GM18870 (cell line): ENCODE data around the gene RPL38.
"Not testable (repeated sequence)": the region's sequence is repeated elsewhere in the genome, so short reads cannot be mapped to it uniquely, and the experiment has no call there.

Experiments used
- ATAC-seq: cut with Tn5 transposase; IDR thresholded peaks from one replicate; pipeline ENCODE4 v1.9.1; 2021; ENCODE audit warnings: moderate library complexity; ENCODE audit not compliant: unreplicated experiment

RPL38 gene

GRCh38 chr17:74183411-74183810, 20.1 kb upstream of the RPL38 start:
- no peak for ATAC-seq

GRCh38 chr17:74185571-74186185, 17.8 kb upstream of the RPL38 start:
- no peak for ATAC-seq

GRCh38 chr17:74186498-74186897, 17.0 kb upstream of the RPL38 start:
- no peak for ATAC-seq

- ATAC-seq = no peak
These were observed 15.7 kb upstream of the RPL38 start for GRCh38 chr17:74187761-74188160.

- ATAC-seq = not testable (repeated sequence)
These were observed 14.8 kb upstream of the RPL38 start for GRCh38 chr17:74188687-74189086.

GRCh38 chr17:74190154-74190553, 13.3 kb upstream of the RPL38 start:
- peak; percentile 73 for ATAC-seq

- no peak for ATAC-seq
These were observed 12.6 kb upstream of the RPL38 start for GRCh38 chr17:74190807-74191406.

GRCh38 chr17:74192950-74193781, 10.3 kb upstream of the RPL38 start:
- ATAC-seq = no peak

- no peak for ATAC-seq
These were observed 8.8 kb upstream of the RPL38 start for GRCh38 chr17:74194682-74195081.

- no peak for ATAC-seq
These were observed 6.7 kb upstream of the RPL38 start for GRCh38 chr17:74196541-74197317.

GRCh38 chr17:74197801-74198200, 5.7 kb upstream of the RPL38 start:
- ATAC-seq = no peak

- ATAC-seq = no peak
These were observed 4.8 kb upstream of the RPL38 start for GRCh38 chr17:74198694-74199093.

- ATAC-seq = no peak
These were observed 4.0 kb upstream of the RPL38 start for GRCh38 chr17:74199306-74200092.

- ATAC-seq = no peak
These were observed 3.4 kb upstream of the RPL38 start for GRCh38 chr17:74200112-74200511.

GRCh38 chr17:74201250-74201649, 2.2 kb upstream of the RPL38 start:
- no peak for ATAC-seq

GRCh38 chr17:74201948-74202347, 1.5 kb upstream of the RPL38 start:
- no peak for ATAC-seq

GRCh38 chr17:74202938-74203337, 540 bp upstream of the RPL38 start:
- no peak for ATAC-seq

- ATAC-seq = no peak
These were observed 996 bp downstream of the RPL38 start for GRCh38 chr17:74204474-74204873.

GRCh38 chr17:74205274-74205673, 1.8 kb downstream of the RPL38 start:
- no peak for ATAC-seq

GRCh38 chr17:74206332-74206818, 2.9 kb downstream of the RPL38 start:
- no peak for ATAC-seq
